GM23338 (cell line): ENCODE measurements around the gene SLC8A1. TPM values are rescaled to one million over a fixed set of nuclear protein-coding genes. Genes with fewer than 3 reads are reported as not detected.

Experiments used
- ATAC-seq: fragments of 200-7000 bp; cut with Tn5 transposase; 3 replicates; pipeline ENCODE4 v1.9.1; 2020
- DNase-seq: peaks from one replicate; pipeline ENCODE4 v3.0.0-alpha.2; 2015; ENCODE audit warnings: low spot score
- H2AFZ ChIP-seq: fragments of 200-600 bp; sonication (generic); 2 replicates; pipeline ENCODE4 v1.8.0; 2016; ENCODE audit warnings: antibody characterized with exemption, mild to moderate bottlenecking, moderate library complexity
- H3F3A ChIP-seq: fragments of 200-600 bp; sonication (generic); replicated peaks from 2 replicates; pipeline ENCODE4 v1.8.0; 2017; ENCODE audit warnings: antibody characterized with exemption, mixed run types, low read depth
- H3K27ac ChIP-seq: fragments of 200-600 bp; sonication (generic); 2 replicates; pipeline ENCODE4 v1.6.1; 2016; ENCODE audit warnings: low read depth
- H3K27me3 ChIP-seq: fragments of 200-600 bp; sonication (generic); 2 replicates; pipeline ENCODE4 v1.8.0; 2016; ENCODE audit warnings: mild to moderate bottlenecking, mixed run types, moderate library complexity; ENCODE audit not compliant: insufficient read depth
- H3K36me3 ChIP-seq: fragments of 200-600 bp; sonication (generic); 2 replicates; pipeline ENCODE4 v1.8.0; 2016; ENCODE audit warnings: mild to moderate bottlenecking; ENCODE audit not compliant: insufficient read depth
- H3K4me1 ChIP-seq: fragments of 200-600 bp; sonication (generic); 2 replicates; pipeline ENCODE4 v1.8.0; 2016; ENCODE audit warnings: mild to moderate bottlenecking, moderate library complexity; ENCODE audit not compliant: insufficient read depth
- H3K4me2 ChIP-seq: fragments of 200-600 bp; sonication (generic); 2 replicates; pipeline ENCODE4 v1.7.1; 2017; ENCODE audit warnings: mixed run types
- H3K4me3 ChIP-seq: fragments of 200-600 bp; sonication (generic); 2 replicates; pipeline ENCODE4 v1.6.1; 2016; ENCODE audit warnings: mixed run types
- H3K79me2 ChIP-seq: fragments of 200-600 bp; sonication (generic); replicated peaks from 2 replicates; pipeline ENCODE4 v1.8.0; 2017; ENCODE audit warnings: mild to moderate bottlenecking; ENCODE audit not compliant: insufficient read depth
- H3K9me2 ChIP-seq: fragments of 200-600 bp; sonication (generic); 2 replicates; pipeline ENCODE4 v1.8.0; 2017; ENCODE audit not compliant: insufficient read depth
- H4K20me1 ChIP-seq: fragments of 200-600 bp; sonication (generic); replicated peaks from 2 replicates; pipeline ENCODE4 v1.8.0; 2017; ENCODE audit warnings: mild to moderate bottlenecking; ENCODE audit not compliant: insufficient read depth
- H3K27ac Mint-ChIP-seq: 2 replicates; pipeline ENCODE4 v1.8.0; 2020; ENCODE audit warnings: inconsistent platforms, mild to moderate bottlenecking, moderate library complexity, mixed read lengths
- H3K27me3 Mint-ChIP-seq: 3 replicates; pipeline ENCODE4 v1.8.0; 2022; ENCODE audit warnings: low read depth, mild to moderate bottlenecking, moderate library complexity, mixed read lengths, inconsistent platforms; ENCODE audit not compliant: insufficient read depth, poor library complexity
- H3K36me3 Mint-ChIP-seq: 3 replicates; pipeline ENCODE4 v1.8.0; 2021; ENCODE audit warnings: low read depth, mild to moderate bottlenecking, inconsistent platforms, moderate library complexity, mixed read lengths
- H3K4me1 Mint-ChIP-seq: 3 replicates; pipeline ENCODE4 v1.8.0; 2020; ENCODE audit warnings: mild to moderate bottlenecking, inconsistent platforms, mixed read lengths
- H3K4me3 Mint-ChIP-seq: 3 replicates; pipeline ENCODE4 v1.8.0; 2021; ENCODE audit warnings: moderate library complexity, mild to moderate bottlenecking, inconsistent platforms, mixed read lengths
- H3K9me3 Mint-ChIP-seq: 3 replicates; pipeline ENCODE4 v1.8.0; 2020; ENCODE audit warnings: moderate library complexity, mild to moderate bottlenecking, inconsistent platforms, mixed read lengths
- CREB1 ChIP-seq: fragments of 250-450 bp; sonication (Bioruptor Pico); IDR thresholded peaks from 2 replicates; pipeline ENCODE4 v1.5.0; 2020; ENCODE audit warnings: low read depth, mild to moderate bottlenecking, moderate library complexity
- CTCF ChIP-seq, 2 experiments: fragments of 200-600 bp in 1 of 2; sonication (generic) in 1 of 2; conservative IDR thresholded peaks; 2 replicates each; pipeline versions ENCODE4 v1.5.1 to v1.6.1; 2016 to 2017; ENCODE audit warnings: antibody characterized with exemption in 2 of 2, low read depth in 2 of 2, mild to moderate bottlenecking in 2 of 2, moderate library complexity in 1 of 2
- EZH2 ChIP-seq: fragments of 200-600 bp; sonication (generic); IDR thresholded peaks from one replicate; pipeline ENCODE4 v1.8.0; 2017; ENCODE audit warnings: antibody characterized with exemption, mild to moderate bottlenecking, low read depth; ENCODE audit not compliant: unreplicated experiment
- JUNB ChIP-seq: IDR thresholded peaks from one replicate; pipeline ENCODE4 v1.6.1; 2016; ENCODE audit warnings: antibody characterized with exemption; ENCODE audit not compliant: unreplicated experiment
- NANOG ChIP-seq: IDR thresholded peaks from 2 replicates; pipeline ENCODE4 v1.6.1; 2016; ENCODE audit warnings: antibody characterized with exemption, borderline replicate concordance
- POLR2AphosphoS5 ChIP-seq: IDR thresholded peaks from 2 replicates; pipeline ENCODE4 v1.6.1; 2016; ENCODE audit warnings: antibody characterized with exemption, low read depth
- REST ChIP-seq: IDR thresholded peaks from one replicate; pipeline ENCODE4 v1.6.1; 2018; ENCODE audit warnings: antibody characterized with exemption; ENCODE audit not compliant: unreplicated experiment
- STAT1 ChIP-seq: IDR thresholded peaks from one replicate; pipeline ENCODE4 v1.6.1; 2016; ENCODE audit warnings: antibody characterized with exemption; ENCODE audit not compliant: unreplicated experiment
- ZNF114 ChIP-seq: fragments of 250-450 bp; sonication (Bioruptor Pico); IDR thresholded peaks from 2 replicates; pipeline ENCODE4 v1.5.0; 2020; ENCODE audit warnings: mild to moderate bottlenecking, moderate library complexity
- ZNF331 ChIP-seq: fragments of 250-450 bp; sonication (Bioruptor Pico); IDR thresholded peaks from 2 replicates; pipeline ENCODE4 v1.5.0; 2020; ENCODE audit warnings: low read depth, mild to moderate bottlenecking, moderate library complexity
- ZNF462 ChIP-seq: fragments of 250-450 bp; sonication (Bioruptor Pico); IDR thresholded peaks from 2 replicates; pipeline ENCODE4 v1.5.0; 2020; ENCODE audit warnings: mild to moderate bottlenecking, moderate library complexity
- polyA plus RNA-seq: library from polyadenylated mRNA; unstranded; fragments of >200 nt; fragmentation: Nextera tagmentation; extraction: Ambion mirVana; gene quantifications from 2 replicates; pipeline ENCODE4 v1.2.1, GENCODE V29; 2016
- total RNA-seq: library from RNA; depleted of rRNA; stranded (reverse); fragments of >200 nt; shearing (Covaris generic); gene quantifications from 2 replicates; pipeline ENCODE4 v1.2.3, GENCODE V29; 2014

Gene SLC8A1
- total and polyA plus RNA-seq, 2 experiments from 2014 or later: 2.5 to 3.3 TPM

- peaks cover 8% of the 10 kb centered on the region for H3K36me3 Mint-ChIP-seq
- no peaks in the 10 kb centered on the region for H3K27me3 ChIP-seq
- H3K9me2 ChIP-seq: no peaks in the 10 kb centered on the region; the same call in 1 of the 2 replicates
- H3K27me3 Mint-ChIP-seq: peaks cover 3% of the 10 kb centered on the region
- no peaks in the 10 kb centered on the region for H3K79me2 ChIP-seq
- H3K4me3 Mint-ChIP-seq: no peak overlapping the region
- TF ChIP-seq CREB1 (CRISPR knock-in tag) (no peak), ZNF114 (CRISPR knock-in tag) (no peak), REST (no peak), NANOG (no peak), ZNF331 (CRISPR knock-in tag) (no peak), CTCF (conservative IDR thresholded peaks at IDR 0.05; ENCODE audit: low read depth in 2 of 2) (no peak), JUNB (no peak), ZNF462 (CRISPR knock-in tag) (no peak), POLR2AphosphoS5 (no peak), EZH2 (no peak), STAT1 (no peak)
- H3K4me1 ChIP-seq: no peaks in the 10 kb centered on the region
- ATAC-seq (no peak), DNase-seq (no peak)
- 0 out of 2 replicates have a peak, but pooled peaks cover 5% of the 10 kb centered on the region for H3K36me3 ChIP-seq
- no peaks in the 10 kb centered on the region for H3K4me1 Mint-ChIP-seq
- no peaks in the 10 kb centered on the region for H3F3A ChIP-seq
- H3K27ac Mint-ChIP-seq: no peak overlapping the region
- H3K9me3 Mint-ChIP-seq: peaks cover 11% of the 10 kb centered on the region; the same call in 2 of the 3 replicates
- no peak overlapping the region for H3K27ac ChIP-seq
- H2AFZ ChIP-seq: no peak overlapping the region
- no peaks in the 10 kb centered on the region for H4K20me1 ChIP-seq
- no peak overlapping the region for H3K4me2 ChIP-seq
- H3K4me3 ChIP-seq: no peak overlapping the region
These were observed 71.8 kb downstream of the SLC8A1 start for GRCh38 chr2:40380041-40380440.
